Measurements from ENCODE around the gene SLC16A5. TPM values are rescaled to one million over a fixed set of nuclear protein-coding genes. Genes with fewer than 3 reads are reported as not detected.
A peak's percentile ranks its signal among the peaks of the same experiment; 100 is the strongest.

The SLC16A5 gene
- total and polyA plus RNA-seq, 10 of the 15 experiments (the other 5 are each of a cell fraction or from before 2014, with no cell fraction given): 0.03 to 3.1 (median 0.96) TPM

DNA sequence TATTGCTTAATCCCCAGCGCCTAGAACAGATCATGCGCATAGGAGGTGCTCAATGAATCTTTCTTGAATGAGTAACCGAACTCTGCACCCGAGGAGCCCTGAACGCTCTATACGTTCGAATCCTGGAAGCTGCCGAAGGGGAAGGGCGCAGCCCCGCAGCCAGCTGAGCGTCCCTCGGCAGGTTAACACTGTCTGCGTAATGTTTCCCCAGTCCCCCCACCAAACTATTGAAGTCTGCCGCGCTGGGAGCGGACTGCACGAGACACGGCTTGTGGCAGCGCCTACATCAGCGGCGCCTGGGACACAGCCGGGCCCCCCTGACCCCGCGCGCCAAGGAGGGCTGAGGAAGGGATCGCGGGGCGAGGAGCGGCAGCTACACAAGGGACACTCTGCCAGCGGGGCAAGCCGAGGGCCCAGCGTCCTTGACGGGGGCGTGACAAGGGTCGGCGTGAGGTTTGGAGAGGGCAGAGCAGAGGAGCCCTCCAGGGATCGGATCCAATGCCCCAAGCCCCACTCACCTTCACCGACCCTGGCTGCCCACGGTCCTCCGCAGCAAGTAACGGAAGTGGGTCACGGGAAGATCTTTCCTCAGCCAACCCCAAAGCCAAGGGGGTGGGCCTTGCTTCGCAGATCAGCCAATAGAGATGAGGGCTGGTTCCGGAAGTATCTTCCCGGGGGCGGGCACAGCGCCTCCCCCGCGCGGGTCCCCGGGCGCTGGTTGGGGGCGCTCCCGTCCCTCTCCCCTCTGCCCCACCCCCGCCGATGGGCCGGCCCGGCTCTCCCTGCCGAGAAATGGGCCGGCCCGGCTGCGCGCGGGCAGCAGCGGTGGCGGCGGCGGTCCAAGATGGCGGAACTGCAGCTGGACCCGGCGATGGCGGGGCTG, 41.1 kb upstream of the SLC16A5 start, which contains the start of the genes ATP5PD and KCTD2 (continued):
- TF ChIP-seq FOS (IDR thresholded peaks at IDR 0.05; ENCODE audit: borderline replicate concordance, extremely low read depth, insufficient read length) (peak; percentile 70), NBN (IDR thresholded peaks at IDR 0.05) (peak; percentile 61; the same call in 1 of the 2 replicates), CBX3 (IDR thresholded peaks at IDR 0.05; ENCODE audit: borderline replicate concordance, low read depth) (no peak), HDGF (IDR thresholded peaks at IDR 0.05) (peak; percentile 95), SUPT20H (IDR thresholded peaks at IDR 0.05; ENCODE audit: borderline replicate concordance, control insufficient read depth, low read depth, low read length) (no peak), HCFC1 (IDR thresholded peaks at IDR 0.05; ENCODE audit: low read length) (peak; percentile 46), PAX8 (IDR thresholded peaks at IDR 0.05) (no peak), TCF12 (IDR thresholded peaks at IDR 0.05; ENCODE audit: low read depth, low read length) (peak; percentile 56; the same call in 1 of the 2 replicates), MTA2 (IDR thresholded peaks at IDR 0.05; ENCODE audit: low read depth) (no peak), CREM (IDR thresholded peaks at IDR 0.05; ENCODE audit: low read depth) (peak; percentile 63), GATAD2B (conservative IDR thresholded peaks at IDR 0.05; ENCODE audit: low read depth) (peak; percentile 71; the same call in 1 of the 2 replicates), BHLHE40 (IDR thresholded peaks at IDR 0.05; ENCODE audit: borderline replicate concordance in 1 of 2, low read depth in 2 of 2, low read length in 1 of 2) (peak; percentile 91 to 93; a peak in 3 of 4 replicates), POLR2A (IDR thresholded peaks at IDR 0.05; ENCODE audit: low read depth, low read length) (peak; percentile 96), ZBED1 (IDR thresholded peaks at IDR 0.05; ENCODE audit: borderline replicate concordance) (no peak), POLR2AphosphoS2 (IDR thresholded peaks at IDR 0.05; ENCODE audit: low read depth, low read length) (peak; percentile 95), NR2C1 (IDR thresholded peaks at IDR 0.05) (peak; percentile 51), SREBF2 (IDR thresholded peaks at IDR 0.05; ENCODE audit: low read length) (no peak), RELA (IDR thresholded peaks at IDR 0.05; ENCODE audit: borderline replicate concordance, partially characterized antibody) (peak; percentile 54), TAF1 (IDR thresholded peaks at IDR 0.05; ENCODE audit: borderline replicate concordance, low read depth, low read length) (peak; percentile 57; the same call in 1 of the 2 replicates)
- TF ChIP-seq, protein P1, sequence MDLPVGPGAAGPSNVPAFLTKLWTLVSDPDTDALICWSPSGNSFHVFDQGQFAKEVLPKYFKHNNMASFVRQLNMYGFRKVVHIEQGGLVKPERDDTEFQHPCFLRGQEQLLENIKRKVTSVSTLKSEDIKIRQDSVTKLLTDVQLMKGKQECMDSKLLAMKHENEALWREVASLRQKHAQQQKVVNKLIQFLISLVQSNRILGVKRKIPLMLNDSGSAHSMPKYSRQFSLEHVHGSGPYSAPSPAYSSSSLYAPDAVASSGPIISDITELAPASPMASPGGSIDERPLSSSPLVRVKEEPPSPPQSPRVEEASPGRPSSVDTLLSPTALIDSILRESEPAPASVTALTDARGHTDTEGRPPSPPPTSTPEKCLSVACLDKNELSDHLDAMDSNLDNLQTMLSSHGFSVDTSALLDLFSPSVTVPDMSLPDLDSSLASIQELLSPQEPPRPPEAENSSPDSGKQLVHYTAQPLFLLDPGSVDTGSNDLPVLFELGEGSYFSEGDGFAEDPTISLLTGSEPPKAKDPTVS (IDR thresholded peaks at IDR 0.05; ENCODE audit: low read depth, low read length): no peak
- TF ChIP-seq, protein P2, sequence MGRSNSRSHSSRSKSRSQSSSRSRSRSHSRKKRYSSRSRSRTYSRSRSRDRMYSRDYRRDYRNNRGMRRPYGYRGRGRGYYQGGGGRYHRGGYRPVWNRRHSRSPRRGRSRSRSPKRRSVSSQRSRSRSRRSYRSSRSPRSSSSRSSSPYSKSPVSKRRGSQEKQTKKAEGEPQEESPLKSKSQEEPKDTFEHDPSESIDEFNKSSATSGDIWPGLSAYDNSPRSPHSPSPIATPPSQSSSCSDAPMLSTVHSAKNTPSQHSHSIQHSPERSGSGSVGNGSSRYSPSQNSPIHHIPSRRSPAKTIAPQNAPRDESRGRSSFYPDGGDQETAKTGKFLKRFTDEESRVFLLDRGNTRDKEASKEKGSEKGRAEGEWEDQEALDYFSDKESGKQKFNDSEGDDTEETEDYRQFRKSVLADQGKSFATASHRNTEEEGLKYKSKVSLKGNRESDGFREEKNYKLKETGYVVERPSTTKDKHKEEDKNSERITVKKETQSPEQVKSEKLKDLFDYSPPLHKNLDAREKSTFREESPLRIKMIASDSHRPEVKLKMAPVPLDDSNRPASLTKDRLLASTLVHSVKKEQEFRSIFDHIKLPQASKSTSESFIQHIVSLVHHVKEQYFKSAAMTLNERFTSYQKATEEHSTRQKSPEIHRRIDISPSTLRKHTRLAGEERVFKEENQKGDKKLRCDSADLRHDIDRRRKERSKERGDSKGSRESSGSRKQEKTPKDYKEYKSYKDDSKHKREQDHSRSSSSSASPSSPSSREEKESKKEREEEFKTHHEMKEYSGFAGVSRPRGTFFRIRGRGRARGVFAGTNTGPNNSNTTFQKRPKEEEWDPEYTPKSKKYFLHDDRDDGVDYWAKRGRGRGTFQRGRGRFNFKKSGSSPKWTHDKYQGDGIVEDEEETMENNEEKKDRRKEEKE (IDR thresholded peaks at IDR 0.05): peak; percentile 82
- TF ChIP-seq, protein P3, sequence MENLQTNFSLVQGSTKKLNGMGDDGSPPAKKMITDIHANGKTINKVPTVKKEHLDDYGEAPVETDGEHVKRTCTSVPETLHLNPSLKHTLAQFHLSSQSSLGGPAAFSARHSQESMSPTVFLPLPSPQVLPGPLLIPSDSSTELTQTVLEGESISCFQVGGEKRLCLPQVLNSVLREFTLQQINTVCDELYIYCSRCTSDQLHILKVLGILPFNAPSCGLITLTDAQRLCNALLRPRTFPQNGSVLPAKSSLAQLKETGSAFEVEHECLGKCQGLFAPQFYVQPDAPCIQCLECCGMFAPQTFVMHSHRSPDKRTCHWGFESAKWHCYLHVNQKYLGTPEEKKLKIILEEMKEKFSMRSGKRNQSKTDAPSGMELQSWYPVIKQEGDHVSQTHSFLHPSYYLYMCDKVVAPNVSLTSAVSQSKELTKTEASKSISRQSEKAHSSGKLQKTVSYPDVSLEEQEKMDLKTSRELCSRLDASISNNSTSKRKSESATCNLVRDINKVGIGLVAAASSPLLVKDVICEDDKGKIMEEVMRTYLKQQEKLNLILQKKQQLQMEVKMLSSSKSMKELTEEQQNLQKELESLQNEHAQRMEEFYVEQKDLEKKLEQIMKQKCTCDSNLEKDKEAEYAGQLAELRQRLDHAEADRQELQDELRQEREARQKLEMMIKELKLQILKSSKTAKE (IDR thresholded peaks at IDR 0.05; ENCODE audit: low read depth, poor library complexity, severe bottlenecking): no peak
- TF ChIP-seq, protein P4, sequence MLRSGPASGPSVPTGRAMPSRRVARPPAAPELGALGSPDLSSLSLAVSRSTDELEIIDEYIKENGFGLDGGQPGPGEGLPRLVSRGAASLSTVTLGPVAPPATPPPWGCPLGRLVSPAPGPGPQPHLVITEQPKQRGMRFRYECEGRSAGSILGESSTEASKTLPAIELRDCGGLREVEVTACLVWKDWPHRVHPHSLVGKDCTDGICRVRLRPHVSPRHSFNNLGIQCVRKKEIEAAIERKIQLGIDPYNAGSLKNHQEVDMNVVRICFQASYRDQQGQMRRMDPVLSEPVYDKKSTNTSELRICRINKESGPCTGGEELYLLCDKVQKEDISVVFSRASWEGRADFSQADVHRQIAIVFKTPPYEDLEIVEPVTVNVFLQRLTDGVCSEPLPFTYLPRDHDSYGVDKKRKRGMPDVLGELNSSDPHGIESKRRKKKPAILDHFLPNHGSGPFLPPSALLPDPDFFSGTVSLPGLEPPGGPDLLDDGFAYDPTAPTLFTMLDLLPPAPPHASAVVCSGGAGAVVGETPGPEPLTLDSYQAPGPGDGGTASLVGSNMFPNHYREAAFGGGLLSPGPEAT (IDR thresholded peaks at IDR 0.05; ENCODE audit: low read depth): peak; percentile 68
